Measurements from ENCODE around the gene ZNF426.
A peak's percentile ranks its signal among the peaks of the same experiment; 100 is the strongest.
"Not testable (repeated sequence)": the region's sequence is repeated elsewhere in the genome, so short reads cannot be mapped to it uniquely, and the experiment has no call there.

ZNF426 gene

DNA sequence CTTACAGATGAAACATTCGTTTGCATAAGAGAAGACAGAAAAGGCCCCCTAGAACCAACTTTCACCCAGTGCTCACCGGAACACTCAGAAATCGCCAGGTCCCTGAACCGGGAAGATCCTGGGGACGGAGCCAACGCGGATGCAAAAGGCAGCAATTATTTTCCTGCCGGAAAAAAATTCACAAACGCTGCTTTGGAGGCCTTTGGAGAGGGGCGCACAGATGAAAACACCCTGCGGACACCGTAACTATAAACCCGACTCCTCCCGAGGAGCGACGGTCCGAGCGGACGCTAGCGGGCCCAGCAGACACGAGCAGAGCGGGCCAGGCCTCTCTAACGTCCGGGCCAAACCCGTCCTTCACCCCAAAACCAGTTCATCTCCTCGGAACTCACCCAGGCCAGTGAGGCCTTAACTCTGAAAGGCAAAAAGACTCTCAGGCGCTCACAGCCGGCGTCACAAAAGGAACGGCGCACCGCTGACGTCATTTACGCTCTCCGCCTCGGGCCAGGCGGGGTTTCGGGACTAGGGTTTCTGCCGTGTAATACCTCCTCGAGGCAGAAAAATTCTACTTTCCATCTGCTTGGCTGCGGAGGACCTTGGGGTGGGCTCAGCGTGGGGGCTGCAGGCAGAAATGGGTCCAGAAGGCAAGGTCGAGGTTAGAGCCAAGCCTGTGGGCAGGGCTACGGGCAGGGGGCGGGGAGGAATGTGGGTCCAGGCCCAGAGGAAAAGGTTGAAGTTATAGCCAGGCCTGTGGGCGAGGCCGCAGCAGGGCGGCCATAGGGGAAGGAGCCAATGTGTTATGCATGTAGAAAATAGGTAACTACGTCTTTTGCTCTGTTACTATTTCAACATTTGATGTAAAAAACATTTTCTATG is at the start of gene ZNF426:
Gene ZNF426, minus strand, starts transcription at position 463 of the 876 bp plus-strand sequence. CDS start 2,413 bp downstream, outside the sequence.
- H3K9me3 ChIP-seq (ENCODE audit: control insufficient read depth, low read length), result no peaks in the 10 kb centered on the region
- H3K9ac ChIP-seq (ENCODE audit: low read length), result peak within 1 kb of the TSS; percentile 88
- H3K36me3 ChIP-seq (ENCODE audit: control insufficient read depth, insufficient read depth, low read length), result peaks cover 18% of the 10 kb centered on the region
- peak within 1 kb of the TSS; percentile 87 for H3K4me3 ChIP-seq (ENCODE audit: low read length)
- H3K4me1 ChIP-seq (ENCODE audit: control insufficient read depth, insufficient read depth, low read length), result no peaks in the 10 kb centered on the region
- no peaks in the 10 kb centered on the region for H3K27me3 ChIP-seq (ENCODE audit: control insufficient read depth, insufficient read depth, low read length)

DNA sequence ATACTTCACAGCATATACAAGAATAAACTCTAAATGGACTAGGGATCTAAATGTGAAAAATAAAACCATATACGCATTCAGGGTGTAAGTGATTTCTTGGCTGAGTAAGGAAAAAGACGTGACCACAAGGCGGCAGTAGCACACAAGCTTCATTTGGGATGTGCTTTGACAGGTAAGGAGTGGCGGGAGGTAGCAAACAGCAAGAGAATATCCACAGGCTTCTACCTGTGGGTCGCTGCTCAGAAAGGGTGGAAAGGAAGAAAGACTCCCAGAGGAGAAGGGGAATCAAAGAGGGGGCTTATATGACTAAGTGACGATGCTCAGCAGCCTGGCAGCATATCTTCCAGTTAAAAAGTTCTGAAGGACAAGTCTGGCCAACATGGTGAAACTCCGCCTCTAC is 48.3 kb upstream of the ZNF426 start:
- peaks cover 4% of the 10 kb centered on the region for H3K4me1 ChIP-seq (ENCODE audit: control insufficient read depth, insufficient read depth, low read length)
- H3K9ac ChIP-seq (ENCODE audit: low read length), result no peak overlapping the region
- no peaks in the 10 kb centered on the region for H3K9me3 ChIP-seq (ENCODE audit: control insufficient read depth, low read length)
- no peaks in the 10 kb centered on the region for H3K36me3 ChIP-seq (ENCODE audit: control insufficient read depth, insufficient read depth, low read length)
- H3K27me3 ChIP-seq (ENCODE audit: control insufficient read depth, insufficient read depth, low read length), result no peaks in the 10 kb centered on the region
- no peak overlapping the region for H3K4me3 ChIP-seq (ENCODE audit: low read length)

DNA sequence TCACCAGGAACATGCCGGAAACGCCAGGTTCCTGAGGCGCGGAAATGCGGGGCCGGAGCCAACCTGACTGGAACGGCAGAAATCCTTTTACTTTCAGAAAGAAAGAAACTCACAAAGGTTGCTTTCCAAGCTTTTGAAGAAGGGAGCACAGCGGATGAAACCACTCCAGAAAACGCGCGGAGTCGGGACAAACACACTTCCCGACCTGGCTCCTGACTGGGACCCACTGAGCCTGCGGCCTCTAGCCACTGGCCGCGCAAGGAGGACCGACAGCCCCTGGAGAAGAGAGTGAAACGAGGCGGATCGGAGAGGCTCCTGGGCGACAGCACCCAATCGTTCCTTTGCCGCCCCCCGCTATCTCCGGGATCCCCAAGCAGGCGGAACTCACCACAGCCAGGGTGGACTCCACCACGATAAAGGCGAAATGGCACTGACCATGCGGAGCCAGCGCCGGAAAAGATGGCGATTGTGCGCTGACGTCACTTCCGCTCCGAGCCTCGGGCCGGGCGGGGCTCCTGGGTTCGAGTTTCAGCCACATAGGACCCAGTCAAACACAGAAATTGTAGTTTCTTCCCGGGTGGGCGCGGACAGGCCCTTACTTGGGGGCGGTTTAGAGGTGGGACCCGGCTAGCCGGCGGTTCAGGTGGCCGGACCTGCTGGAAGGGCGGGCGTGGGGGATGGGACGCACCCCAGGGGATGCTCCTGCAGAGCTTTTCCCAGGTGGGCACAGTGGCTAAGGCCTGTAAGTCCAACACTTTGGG is 45.8 kb upstream of the ZNF426 start, which contains the start of gene ZNF121:
Gene ZNF121, minus strand, starts transcription at position 432 of the 761 bp plus-strand sequence. CDS start 16,407 bp downstream, outside the sequence.
- Histone ChIP-seq H3K9me3 (ENCODE audit: control insufficient read depth, low read length) (no peaks in the 10 kb centered on the region), H3K4me3 (ENCODE audit: low read length) (peak within 1 kb of the TSS; percentile 99)

GRCh38 chr19:9582081-9582725 is 43.8 kb upstream of the ZNF426 start:
- H3K36me3 ChIP-seq (ENCODE audit: control insufficient read depth, insufficient read depth, low read length); H3K9ac ChIP-seq (ENCODE audit: low read length); H3K9me3 ChIP-seq (ENCODE audit: control insufficient read depth, low read length); H3K27me3 ChIP-seq (ENCODE audit: control insufficient read depth, insufficient read depth, low read length); H3K4me3 ChIP-seq (ENCODE audit: low read length); H3K4me1 ChIP-seq (ENCODE audit: control insufficient read depth, insufficient read depth, low read length): not testable (repeated sequence)

More for the DNA sequence above, 45.8 kb upstream of the ZNF426 start, which contains the start of gene ZNF121:
- H3K36me3 ChIP-seq (ENCODE audit: control insufficient read depth, insufficient read depth, low read length), result no peaks in the 10 kb centered on the region
- H3K27me3 ChIP-seq (ENCODE audit: control insufficient read depth, insufficient read depth, low read length), result no peaks in the 10 kb centered on the region
- peak within 1 kb of the TSS; percentile 94 for H3K9ac ChIP-seq (ENCODE audit: low read length)
- H3K4me1 ChIP-seq (ENCODE audit: control insufficient read depth, insufficient read depth, low read length), result peaks cover 4% of the 10 kb centered on the region

DNA sequence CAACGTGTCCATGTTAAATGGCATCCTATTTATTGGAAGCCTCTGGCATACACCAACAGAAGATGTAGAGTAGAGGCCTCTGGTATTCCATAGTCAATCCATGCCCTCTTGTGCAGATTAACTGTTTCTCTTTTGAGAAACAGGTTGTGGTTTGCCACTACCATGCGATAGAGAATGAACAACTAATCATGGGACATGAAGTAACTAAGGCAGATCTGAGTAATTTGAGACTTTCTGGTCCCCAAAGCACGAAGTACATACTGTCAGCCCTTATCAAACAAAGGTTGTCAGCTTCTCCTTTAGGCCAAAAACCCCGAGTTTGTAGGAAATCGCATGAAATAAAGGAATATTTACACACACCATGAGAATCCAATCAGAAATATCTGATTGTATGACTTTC is 42.3 kb upstream of the ZNF426 start:
- H3K27me3 ChIP-seq (ENCODE audit: control insufficient read depth, insufficient read depth, low read length), result no peaks in the 10 kb centered on the region
- H3K9me3 ChIP-seq (ENCODE audit: control insufficient read depth, low read length), result peaks cover 3% of the 10 kb centered on the region
- H3K4me3 ChIP-seq (ENCODE audit: low read length), result no peak overlapping the region
- H3K36me3 ChIP-seq (ENCODE audit: control insufficient read depth, insufficient read depth, low read length), result no peaks in the 10 kb centered on the region
- no peak overlapping the region for H3K9ac ChIP-seq (ENCODE audit: low read length)
- peaks cover 4% of the 10 kb centered on the region for H3K4me1 ChIP-seq (ENCODE audit: control insufficient read depth, insufficient read depth, low read length)

DNA sequence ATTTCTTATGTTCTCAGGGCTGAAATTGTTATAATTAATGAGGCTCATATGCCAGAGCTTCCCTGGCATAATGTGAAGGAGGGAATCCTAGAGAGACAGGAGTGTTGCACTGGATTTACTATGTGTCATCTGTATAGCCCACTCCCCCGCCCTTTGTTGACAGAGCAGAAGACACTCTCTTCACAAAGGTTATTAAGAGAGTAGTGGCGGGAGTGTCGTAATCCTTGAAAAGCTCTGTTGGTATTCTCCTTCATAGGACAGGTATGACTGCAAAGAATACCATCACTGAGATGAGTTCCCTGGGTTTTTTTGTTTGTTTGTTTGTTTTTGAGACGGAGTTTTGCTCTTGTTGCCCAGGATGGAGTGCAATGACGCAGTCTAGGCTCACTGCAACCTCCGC is 31.8 kb upstream of the ZNF426 start:
- Histone ChIP-seq H3K36me3 (ENCODE audit: control insufficient read depth, insufficient read depth, low read length) (peaks cover 14% of the 10 kb centered on the region), H3K4me3 (ENCODE audit: low read length) (no peak overlapping the region), H3K9me3 (ENCODE audit: control insufficient read depth, low read length) (peaks cover 52% of the 10 kb centered on the region), H3K4me1 (ENCODE audit: control insufficient read depth, insufficient read depth, low read length) (no peaks in the 10 kb centered on the region), H3K9ac (ENCODE audit: low read length) (no peak overlapping the region), H3K27me3 (ENCODE audit: control insufficient read depth, insufficient read depth, low read length) (no peaks in the 10 kb centered on the region)

GRCh38 chr19:9566729-9567128 is 28.3 kb upstream of the ZNF426 start:
- Histone ChIP-seq H3K4me3 (ENCODE audit: low read length) (no peak overlapping the region), H3K4me1 (ENCODE audit: control insufficient read depth, insufficient read depth, low read length) (no peaks in the 10 kb centered on the region), H3K27me3 (ENCODE audit: control insufficient read depth, insufficient read depth, low read length) (no peaks in the 10 kb centered on the region), H3K9me3 (ENCODE audit: control insufficient read depth, low read length) (peaks cover 52% of the 10 kb centered on the region), H3K9ac (ENCODE audit: low read length) (no peak overlapping the region), H3K36me3 (ENCODE audit: control insufficient read depth, insufficient read depth, low read length) (peaks cover 18% of the 10 kb centered on the region)

- Histone ChIP-seq H3K36me3 (ENCODE audit: control insufficient read depth, insufficient read depth, low read length) (peaks cover 18% of the 10 kb centered on the region), H3K27me3 (ENCODE audit: control insufficient read depth, insufficient read depth, low read length) (no peaks in the 10 kb centered on the region), H3K4me3 (ENCODE audit: low read length) (no peak overlapping the region), H3K4me1 (ENCODE audit: control insufficient read depth, insufficient read depth, low read length) (no peaks in the 10 kb centered on the region), H3K9me3 (ENCODE audit: control insufficient read depth, low read length) (peaks cover 55% of the 10 kb centered on the region), H3K9ac (ENCODE audit: low read length) (no peak overlapping the region)
These were observed 27.7 kb upstream of the ZNF426 start for GRCh38 chr19:9565900-9566705.

DNA sequence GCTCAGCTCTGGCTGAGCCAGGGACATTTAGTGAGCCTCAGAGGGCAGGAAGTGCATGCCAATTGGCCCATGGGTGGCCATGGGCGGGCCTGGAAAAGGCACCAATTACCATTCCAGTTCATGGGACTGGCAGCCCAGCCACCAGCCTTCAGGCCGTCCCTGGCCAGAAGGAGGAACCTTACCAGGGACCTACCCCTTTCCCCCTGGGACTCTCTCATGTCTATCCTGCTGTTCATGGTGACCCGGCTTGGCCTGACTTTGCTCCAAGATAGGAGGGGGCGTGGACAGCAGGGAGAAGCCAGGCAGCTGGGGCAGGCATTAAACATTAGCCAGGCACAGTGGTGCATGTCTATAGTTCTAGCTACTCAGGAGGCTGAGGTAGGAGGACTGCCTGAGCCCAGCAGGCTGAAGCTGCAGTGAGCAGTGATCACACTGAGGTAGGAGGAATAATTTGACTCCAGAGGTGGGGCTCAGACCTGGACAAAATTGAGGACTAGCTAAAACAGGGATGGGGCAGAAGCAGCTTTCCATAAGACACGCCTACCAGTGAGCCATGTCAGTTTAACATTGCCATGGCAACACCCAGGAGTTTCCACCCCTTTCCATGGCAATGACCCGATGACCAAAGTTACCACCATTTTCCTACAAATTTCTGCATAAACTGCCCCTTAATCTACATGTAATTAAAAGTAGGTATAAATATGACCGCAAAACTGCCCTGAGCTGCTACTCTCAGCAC is 14.3 kb upstream of the ZNF426 start:
- H3K36me3 ChIP-seq (ENCODE audit: control insufficient read depth, insufficient read depth, low read length), result no peaks in the 10 kb centered on the region
- no peak overlapping the region for H3K4me3 ChIP-seq (ENCODE audit: low read length)
- no peaks in the 10 kb centered on the region for H3K9me3 ChIP-seq (ENCODE audit: control insufficient read depth, low read length)
- H3K4me1 ChIP-seq (ENCODE audit: control insufficient read depth, insufficient read depth, low read length), result no peaks in the 10 kb centered on the region
- no peaks in the 10 kb centered on the region for H3K27me3 ChIP-seq (ENCODE audit: control insufficient read depth, insufficient read depth, low read length)
- H3K9ac ChIP-seq (ENCODE audit: low read length), result no peak overlapping the region

DNA sequence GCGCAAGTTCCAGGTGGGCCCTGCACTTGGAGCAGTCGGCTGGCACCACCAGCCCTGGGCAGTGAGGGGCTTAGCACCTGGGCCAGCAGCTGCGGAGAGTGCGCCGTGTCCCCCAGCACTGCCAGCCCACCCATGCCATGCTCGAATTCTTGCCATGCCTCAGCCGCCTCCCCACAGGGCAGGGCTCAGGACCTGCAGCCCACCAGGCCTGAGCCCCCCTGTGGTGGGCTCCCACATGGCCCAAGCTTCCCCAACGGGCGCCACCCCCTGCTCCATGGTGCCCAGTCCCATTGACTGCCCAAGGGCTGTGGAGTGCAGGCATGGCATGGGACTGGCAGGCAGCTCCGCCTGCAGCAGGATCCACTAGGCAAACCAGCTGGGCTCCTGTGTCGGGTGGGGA is 9.4 kb upstream of the ZNF426 start:
- H3K9ac ChIP-seq (ENCODE audit: low read length), result no peak overlapping the region
- no peaks in the 10 kb centered on the region for H3K36me3 ChIP-seq (ENCODE audit: control insufficient read depth, insufficient read depth, low read length)
- no peaks in the 10 kb centered on the region for H3K9me3 ChIP-seq (ENCODE audit: control insufficient read depth, low read length)
- H3K27me3 ChIP-seq (ENCODE audit: control insufficient read depth, insufficient read depth, low read length), result no peaks in the 10 kb centered on the region
- H3K4me1 ChIP-seq (ENCODE audit: control insufficient read depth, insufficient read depth, low read length), result no peaks in the 10 kb centered on the region
- no peak overlapping the region for H3K4me3 ChIP-seq (ENCODE audit: low read length)

DNA sequence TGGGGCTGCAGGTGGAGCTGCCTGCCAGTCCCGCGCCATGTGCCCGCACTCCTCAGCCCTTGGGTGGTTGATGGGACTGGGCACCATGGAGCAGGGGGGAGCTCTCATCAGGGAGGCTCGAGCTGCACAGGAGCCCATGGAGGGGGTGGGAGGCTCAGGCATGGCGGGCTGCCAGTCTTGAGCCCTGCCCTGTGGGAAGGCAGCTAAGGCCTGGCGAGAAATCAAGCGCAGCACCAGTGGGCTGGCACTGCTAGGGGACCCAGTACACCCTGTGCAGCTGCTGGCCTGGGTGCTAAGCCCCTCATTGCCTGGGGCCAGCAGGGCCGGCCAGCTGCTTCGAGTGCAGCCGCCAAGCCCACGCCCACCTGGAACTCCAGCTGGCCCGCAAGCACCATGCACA is 2.8 kb upstream of the ZNF426 start:
- H3K36me3 ChIP-seq (ENCODE audit: control insufficient read depth, insufficient read depth, low read length); H3K9ac ChIP-seq (ENCODE audit: low read length); H3K9me3 ChIP-seq (ENCODE audit: control insufficient read depth, low read length); H3K4me1 ChIP-seq (ENCODE audit: control insufficient read depth, insufficient read depth, low read length); H3K4me3 ChIP-seq (ENCODE audit: low read length); H3K27me3 ChIP-seq (ENCODE audit: control insufficient read depth, insufficient read depth, low read length): not testable (repeated sequence)

Data from mucosa of stomach (tissue), 1 donor.